Measurements from ENCODE around the gene SAMM50. TPM values are rescaled to one million over a fixed set of nuclear protein-coding genes. Genes with fewer than 3 reads are reported as not detected.

The SAMM50 gene
- total and polyA plus RNA-seq, 2 experiments from 2014 or later: 58.6 to 60.3 TPM

- TF ChIP-seq, protein P1, sequence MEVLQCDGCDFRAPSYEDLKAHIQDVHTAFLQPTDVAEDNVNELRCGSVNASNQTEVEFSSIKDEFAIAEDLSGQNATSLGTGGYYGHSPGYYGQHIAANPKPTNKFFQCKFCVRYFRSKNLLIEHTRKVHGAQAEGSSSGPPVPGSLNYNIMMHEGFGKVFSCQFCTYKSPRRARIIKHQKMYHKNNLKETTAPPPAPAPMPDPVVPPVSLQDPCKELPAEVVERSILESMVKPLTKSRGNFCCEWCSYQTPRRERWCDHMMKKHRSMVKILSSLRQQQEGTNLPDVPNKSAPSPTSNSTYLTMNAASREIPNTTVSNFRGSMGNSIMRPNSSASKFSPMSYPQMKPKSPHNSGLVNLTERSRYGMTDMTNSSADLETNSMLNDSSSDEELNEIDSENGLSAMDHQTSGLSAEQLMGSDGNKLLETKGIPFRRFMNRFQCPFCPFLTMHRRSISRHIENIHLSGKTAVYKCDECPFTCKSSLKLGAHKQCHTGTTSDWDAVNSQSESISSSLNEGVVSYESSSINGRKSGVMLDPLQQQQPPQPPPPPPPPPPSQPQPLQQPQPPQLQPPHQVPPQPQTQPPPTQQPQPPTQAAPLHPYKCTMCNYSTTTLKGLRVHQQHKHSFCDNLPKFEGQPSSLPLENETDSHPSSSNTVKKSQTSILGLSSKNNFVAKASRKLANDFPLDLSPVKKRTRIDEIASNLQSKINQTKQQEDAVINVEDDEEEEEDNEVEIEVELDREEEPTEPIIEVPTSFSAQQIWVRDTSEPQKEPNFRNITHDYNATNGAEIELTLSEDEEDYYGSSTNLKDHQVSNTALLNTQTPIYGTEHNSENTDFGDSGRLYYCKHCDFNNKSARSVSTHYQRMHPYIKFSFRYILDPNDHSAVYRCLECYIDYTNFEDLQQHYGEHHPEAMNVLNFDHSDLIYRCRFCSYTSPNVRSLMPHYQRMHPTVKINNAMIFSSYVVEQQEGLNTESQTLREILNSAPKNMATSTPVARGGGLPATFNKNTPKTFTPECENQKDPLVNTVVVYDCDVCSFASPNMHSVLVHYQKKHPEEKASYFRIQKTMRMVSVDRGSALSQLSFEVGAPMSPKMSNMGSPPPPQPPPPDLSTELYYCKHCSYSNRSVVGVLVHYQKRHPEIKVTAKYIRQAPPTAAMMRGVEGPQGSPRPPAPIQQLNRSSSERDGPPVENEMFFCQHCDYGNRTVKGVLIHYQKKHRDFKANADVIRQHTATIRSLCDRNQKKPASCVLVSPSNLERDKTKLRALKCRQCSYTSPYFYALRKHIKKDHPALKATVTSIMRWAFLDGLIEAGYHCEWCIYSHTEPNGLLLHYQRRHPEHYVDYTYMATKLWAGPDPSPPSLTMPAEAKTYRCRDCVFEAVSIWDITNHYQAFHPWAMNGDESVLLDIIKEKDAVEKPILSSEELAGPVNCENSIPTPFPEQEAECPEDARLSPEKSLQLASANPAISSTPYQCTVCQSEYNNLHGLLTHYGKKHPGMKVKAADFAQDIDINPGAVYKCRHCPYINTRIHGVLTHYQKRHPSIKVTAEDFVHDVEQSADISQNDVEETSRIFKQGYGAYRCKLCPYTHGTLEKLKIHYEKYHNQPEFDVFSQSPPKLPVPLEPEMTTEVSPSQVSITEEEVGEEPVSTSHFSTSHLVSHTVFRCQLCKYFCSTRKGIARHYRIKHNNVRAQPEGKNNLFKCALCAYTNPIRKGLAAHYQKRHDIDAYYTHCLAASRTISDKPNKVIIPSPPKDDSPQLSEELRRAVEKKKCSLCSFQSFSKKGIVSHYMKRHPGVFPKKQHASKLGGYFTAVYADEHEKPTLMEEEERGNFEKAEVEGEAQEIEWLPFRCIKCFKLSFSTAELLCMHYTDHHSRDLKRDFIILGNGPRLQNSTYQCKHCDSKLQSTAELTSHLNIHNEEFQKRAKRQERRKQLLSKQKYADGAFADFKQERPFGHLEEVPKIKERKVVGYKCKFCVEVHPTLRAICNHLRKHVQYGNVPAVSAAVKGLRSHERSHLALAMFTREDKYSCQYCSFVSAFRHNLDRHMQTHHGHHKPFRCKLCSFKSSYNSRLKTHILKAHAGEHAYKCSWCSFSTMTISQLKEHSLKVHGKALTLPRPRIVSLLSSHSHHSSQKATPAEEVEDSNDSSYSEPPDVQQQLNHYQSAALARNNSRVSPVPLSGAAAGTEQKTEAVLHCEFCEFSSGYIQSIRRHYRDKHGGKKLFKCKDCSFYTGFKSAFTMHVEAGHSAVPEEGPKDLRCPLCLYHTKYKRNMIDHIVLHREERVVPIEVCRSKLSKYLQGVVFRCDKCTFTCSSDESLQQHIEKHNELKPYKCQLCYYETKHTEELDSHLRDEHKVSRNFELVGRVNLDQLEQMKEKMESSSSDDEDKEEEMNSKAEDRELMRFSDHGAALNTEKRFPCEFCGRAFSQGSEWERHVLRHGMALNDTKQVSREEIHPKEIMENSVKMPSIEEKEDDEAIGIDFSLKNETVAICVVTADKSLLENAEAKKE (CRISPR knock-in tag; IDR thresholded peaks at IDR 0.05): no peak
- TF ChIP-seq ZNF331 (CRISPR knock-in tag; IDR thresholded peaks at IDR 0.05; ENCODE audit: low read depth): no peak
- TF ChIP-seq ZNF114 (CRISPR knock-in tag; IDR thresholded peaks at IDR 0.05): no peak
- TF ChIP-seq CREB1 (CRISPR knock-in tag; IDR thresholded peaks at IDR 0.05; ENCODE audit: low read depth): no peak
- no peak for TF ChIP-seq STAT1 (IDR thresholded peaks at IDR 0.05; ENCODE audit: unreplicated experiment)
- TF ChIP-seq, protein P2, sequence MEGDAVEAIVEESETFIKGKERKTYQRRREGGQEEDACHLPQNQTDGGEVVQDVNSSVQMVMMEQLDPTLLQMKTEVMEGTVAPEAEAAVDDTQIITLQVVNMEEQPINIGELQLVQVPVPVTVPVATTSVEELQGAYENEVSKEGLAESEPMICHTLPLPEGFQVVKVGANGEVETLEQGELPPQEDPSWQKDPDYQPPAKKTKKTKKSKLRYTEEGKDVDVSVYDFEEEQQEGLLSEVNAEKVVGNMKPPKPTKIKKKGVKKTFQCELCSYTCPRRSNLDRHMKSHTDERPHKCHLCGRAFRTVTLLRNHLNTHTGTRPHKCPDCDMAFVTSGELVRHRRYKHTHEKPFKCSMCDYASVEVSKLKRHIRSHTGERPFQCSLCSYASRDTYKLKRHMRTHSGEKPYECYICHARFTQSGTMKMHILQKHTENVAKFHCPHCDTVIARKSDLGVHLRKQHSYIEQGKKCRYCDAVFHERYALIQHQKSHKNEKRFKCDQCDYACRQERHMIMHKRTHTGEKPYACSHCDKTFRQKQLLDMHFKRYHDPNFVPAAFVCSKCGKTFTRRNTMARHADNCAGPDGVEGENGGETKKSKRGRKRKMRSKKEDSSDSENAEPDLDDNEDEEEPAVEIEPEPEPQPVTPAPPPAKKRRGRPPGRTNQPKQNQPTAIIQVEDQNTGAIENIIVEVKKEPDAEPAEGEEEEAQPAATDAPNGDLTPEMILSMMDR (conservative IDR thresholded peaks at IDR 0.05; ENCODE audit: low read depth in 2 of 2): no peak
- TF ChIP-seq ETS1 (IDR thresholded peaks at IDR 0.05): no peak
Observed at GRCh38 chr22:44012162-44012561, 56.9 kb downstream of the SAMM50 start (continued).
